Glutamatergic neuron (in vitro differentiated cells): ENCODE results near the gene CAND1. TPM values are rescaled to one million over a fixed set of nuclear protein-coding genes. Genes with fewer than 3 reads are reported as not detected.

ENCODE experiments used
- DNase-seq: peaks from one replicate; pipeline ENCODE4 v3.0.0; 2022
- H3K27ac Mint-ChIP-seq: one replicate; pipeline ENCODE4 v1.8.0; 2020; ENCODE audit warnings: mild to moderate bottlenecking, mixed read lengths, inconsistent platforms; ENCODE audit not compliant: unreplicated experiment
- H3K27me3 Mint-ChIP-seq: one replicate; pipeline ENCODE4 v1.8.0; 2020; ENCODE audit warnings: mild to moderate bottlenecking, moderate library complexity, mixed read lengths, inconsistent platforms; ENCODE audit not compliant: unreplicated experiment
- H3K36me3 Mint-ChIP-seq: one replicate; pipeline ENCODE4 v1.8.0; 2020; ENCODE audit warnings: mild to moderate bottlenecking, mixed read lengths, inconsistent platforms; ENCODE audit not compliant: unreplicated experiment
- H3K4me1 Mint-ChIP-seq: one replicate; pipeline ENCODE4 v1.8.0; 2020; ENCODE audit warnings: mild to moderate bottlenecking, low read depth, mixed read lengths, inconsistent platforms; ENCODE audit not compliant: unreplicated experiment
- H3K4me3 Mint-ChIP-seq: one replicate; pipeline ENCODE4 v1.8.0; 2020; ENCODE audit warnings: mild to moderate bottlenecking, mixed read lengths, inconsistent platforms; ENCODE audit not compliant: unreplicated experiment
- H3K9me3 Mint-ChIP-seq: one replicate; pipeline ENCODE4 v1.8.0; 2020; ENCODE audit warnings: mild to moderate bottlenecking, moderate library complexity, mixed read lengths, inconsistent platforms; ENCODE audit not compliant: unreplicated experiment
- CTCF ChIP-seq: fragments of 200-600 bp; sonication (generic); IDR thresholded peaks from one replicate; pipeline ENCODE4 v1.5.0; 2021; ENCODE audit not compliant: partially characterized antibody, unreplicated experiment
- total RNA-seq: library from RNA; stranded (reverse); fragmentation: NEBNext Ultra II Directional; extraction: Animal tissue kit (Norgen Biotek cat#: 25700); gene quantifications from one replicate; pipeline ENCODE4 v1.2.1, GENCODE V29; 2021; ENCODE audit not compliant: unreplicated experiment

The CAND1 gene
- total RNA-seq, 1 donor from 2014 or later: 195 TPM

- Mint-ChIP-seq H3K4me3 (no peak overlapping the region), H3K4me1 (no peaks in the 10 kb centered on the region), H3K27me3 (no peaks in the 10 kb centered on the region), H3K36me3 (no peaks in the 10 kb centered on the region), H3K27ac (no peak overlapping the region), H3K9me3 (no peaks in the 10 kb centered on the region)
- TF ChIP-seq CTCF: no peak
- DNase-seq: no peak
These were observed 14.7 kb upstream of the CAND1 start for GRCh38 chr12:67254372-67255026.

GRCh38 chr12:67256649-67257048, 12.5 kb upstream of the CAND1 start:
- Mint-ChIP-seq H3K4me1 (no peaks in the 10 kb centered on the region), H3K9me3 (no peaks in the 10 kb centered on the region), H3K27me3 (no peaks in the 10 kb centered on the region), H3K4me3 (no peak overlapping the region), H3K36me3 (no peaks in the 10 kb centered on the region), H3K27ac (no peak overlapping the region)
- DNase-seq: no peak
- TF ChIP-seq CTCF: no peak

- Mint-ChIP-seq H3K27ac (no peak overlapping the region), H3K9me3 (peaks cover under 1% of the 10 kb centered on the region), H3K36me3 (peaks cover 5% of the 10 kb centered on the region), H3K27me3 (peaks cover 4% of the 10 kb centered on the region), H3K4me3 (no peak overlapping the region), H3K4me1 (no peaks in the 10 kb centered on the region)
- DNase-seq: no peak
- no peak for TF ChIP-seq CTCF
These were observed 5.7 kb upstream of the CAND1 start for GRCh38 chr12:67263471-67263870.

GRCh38 chr12:67268335-67268895, 743 bp upstream of the CAND1 start:
- peaks cover 8% of the 10 kb centered on the region for H3K36me3 Mint-ChIP-seq
- peaks cover 13% of the 10 kb centered on the region for H3K27me3 Mint-ChIP-seq
- peak; percentile 71 for DNase-seq
- TF ChIP-seq CTCF: no peak
- H3K27ac Mint-ChIP-seq: peak overlapping the region; percentile 99
- H3K4me3 Mint-ChIP-seq: peak overlapping the region; percentile 96
- peaks cover 12% of the 10 kb centered on the region for H3K9me3 Mint-ChIP-seq
- peaks cover 11% of the 10 kb centered on the region for H3K4me1 Mint-ChIP-seq
